ENCODE measurements around the gene LMF1.

- TF ChIP-seq CTCF (IDR thresholded peaks at IDR 0.05; ENCODE audit: insufficient read depth, low read length, poor library complexity, severe bottlenecking) (no peak), EZH2phosphoT487 (conservative IDR thresholded peaks at IDR 0.05; ENCODE audit: low read length) (no peak)
These were observed 48.7 kb upstream of the LMF1 start for GRCh38 chr16:1019231-1020090.

All from SU-DHL-6 (cell line).